GM23338 (cell line): ENCODE measurements around the gene C19orf81. TPM values are rescaled to one million over a fixed set of nuclear protein-coding genes. Genes with fewer than 3 reads are reported as not detected.

Experiments used
- ATAC-seq: fragments of 200-7000 bp; cut with Tn5 transposase; 3 replicates; pipeline ENCODE4 v1.9.1; 2020
- DNase-seq: peaks from one replicate; pipeline ENCODE4 v3.0.0-alpha.2; 2015; ENCODE audit warnings: low spot score
- H2AFZ ChIP-seq: fragments of 200-600 bp; sonication (generic); 2 replicates; pipeline ENCODE4 v1.8.0; 2016; ENCODE audit warnings: antibody characterized with exemption, mild to moderate bottlenecking, moderate library complexity
- H3F3A ChIP-seq: fragments of 200-600 bp; sonication (generic); replicated peaks from 2 replicates; pipeline ENCODE4 v1.8.0; 2017; ENCODE audit warnings: antibody characterized with exemption, mixed run types, low read depth
- H3K27ac ChIP-seq: fragments of 200-600 bp; sonication (generic); 2 replicates; pipeline ENCODE4 v1.6.1; 2016; ENCODE audit warnings: low read depth
- H3K27me3 ChIP-seq: fragments of 200-600 bp; sonication (generic); 2 replicates; pipeline ENCODE4 v1.8.0; 2016; ENCODE audit warnings: mild to moderate bottlenecking, mixed run types, moderate library complexity; ENCODE audit not compliant: insufficient read depth
- H3K36me3 ChIP-seq: fragments of 200-600 bp; sonication (generic); 2 replicates; pipeline ENCODE4 v1.8.0; 2016; ENCODE audit warnings: mild to moderate bottlenecking; ENCODE audit not compliant: insufficient read depth
- H3K4me1 ChIP-seq: fragments of 200-600 bp; sonication (generic); 2 replicates; pipeline ENCODE4 v1.8.0; 2016; ENCODE audit warnings: mild to moderate bottlenecking, moderate library complexity; ENCODE audit not compliant: insufficient read depth
- H3K4me2 ChIP-seq: fragments of 200-600 bp; sonication (generic); 2 replicates; pipeline ENCODE4 v1.7.1; 2017; ENCODE audit warnings: mixed run types
- H3K4me3 ChIP-seq: fragments of 200-600 bp; sonication (generic); 2 replicates; pipeline ENCODE4 v1.6.1; 2016; ENCODE audit warnings: mixed run types
- H3K79me2 ChIP-seq: fragments of 200-600 bp; sonication (generic); replicated peaks from 2 replicates; pipeline ENCODE4 v1.8.0; 2017; ENCODE audit warnings: mild to moderate bottlenecking; ENCODE audit not compliant: insufficient read depth
- H3K9me2 ChIP-seq: fragments of 200-600 bp; sonication (generic); 2 replicates; pipeline ENCODE4 v1.8.0; 2017; ENCODE audit not compliant: insufficient read depth
- H4K20me1 ChIP-seq: fragments of 200-600 bp; sonication (generic); replicated peaks from 2 replicates; pipeline ENCODE4 v1.8.0; 2017; ENCODE audit warnings: mild to moderate bottlenecking; ENCODE audit not compliant: insufficient read depth
- H3K27ac Mint-ChIP-seq: 2 replicates; pipeline ENCODE4 v1.8.0; 2020; ENCODE audit warnings: inconsistent platforms, mild to moderate bottlenecking, moderate library complexity, mixed read lengths
- H3K27me3 Mint-ChIP-seq: 3 replicates; pipeline ENCODE4 v1.8.0; 2022; ENCODE audit warnings: low read depth, mild to moderate bottlenecking, moderate library complexity, mixed read lengths, inconsistent platforms; ENCODE audit not compliant: insufficient read depth, poor library complexity
- H3K36me3 Mint-ChIP-seq: 3 replicates; pipeline ENCODE4 v1.8.0; 2021; ENCODE audit warnings: low read depth, mild to moderate bottlenecking, inconsistent platforms, moderate library complexity, mixed read lengths
- H3K4me1 Mint-ChIP-seq: 3 replicates; pipeline ENCODE4 v1.8.0; 2020; ENCODE audit warnings: mild to moderate bottlenecking, inconsistent platforms, mixed read lengths
- H3K4me3 Mint-ChIP-seq: 3 replicates; pipeline ENCODE4 v1.8.0; 2021; ENCODE audit warnings: moderate library complexity, mild to moderate bottlenecking, inconsistent platforms, mixed read lengths
- H3K9me3 Mint-ChIP-seq: 3 replicates; pipeline ENCODE4 v1.8.0; 2020; ENCODE audit warnings: moderate library complexity, mild to moderate bottlenecking, inconsistent platforms, mixed read lengths
- EZH2phosphoT487 ChIP-seq: fragments of 200-600 bp; sonication (generic); IDR thresholded peaks from one replicate; pipeline ENCODE4 v1.8.1; 2018; ENCODE audit warnings: antibody characterized with exemption; ENCODE audit not compliant: unreplicated experiment
- JUNB ChIP-seq: IDR thresholded peaks from one replicate; pipeline ENCODE4 v1.6.1; 2016; ENCODE audit warnings: antibody characterized with exemption; ENCODE audit not compliant: unreplicated experiment
- ZNF114 ChIP-seq: fragments of 250-450 bp; sonication (Bioruptor Pico); IDR thresholded peaks from 2 replicates; pipeline ENCODE4 v1.5.0; 2020; ENCODE audit warnings: mild to moderate bottlenecking, moderate library complexity
- polyA plus RNA-seq: library from polyadenylated mRNA; unstranded; fragments of >200 nt; fragmentation: Nextera tagmentation; extraction: Ambion mirVana; gene quantifications from 2 replicates; pipeline ENCODE4 v1.2.1, GENCODE V29; 2016
- total RNA-seq: library from RNA; depleted of rRNA; stranded (reverse); fragments of >200 nt; shearing (Covaris generic); gene quantifications from 2 replicates; pipeline ENCODE4 v1.2.3, GENCODE V29; 2014
- TF ChIP-seq, protein P1 (sequence below): fragments of 250-450 bp; sonication (Bioruptor Pico); IDR thresholded peaks from 2 replicates; pipeline ENCODE4 v1.5.0; 2020; ENCODE audit warnings: mild to moderate bottlenecking, moderate library complexity
- TF ChIP-seq, protein P2 (sequence below): IDR thresholded peaks from 2 replicates; pipeline ENCODE4 v1.6.1; 2016; ENCODE audit warnings: antibody characterized with exemption

Gene C19orf81
- total and polyA plus RNA-seq, 2 experiments from 2014 or later, result 23.2 to 54.3 TPM

DNA sequence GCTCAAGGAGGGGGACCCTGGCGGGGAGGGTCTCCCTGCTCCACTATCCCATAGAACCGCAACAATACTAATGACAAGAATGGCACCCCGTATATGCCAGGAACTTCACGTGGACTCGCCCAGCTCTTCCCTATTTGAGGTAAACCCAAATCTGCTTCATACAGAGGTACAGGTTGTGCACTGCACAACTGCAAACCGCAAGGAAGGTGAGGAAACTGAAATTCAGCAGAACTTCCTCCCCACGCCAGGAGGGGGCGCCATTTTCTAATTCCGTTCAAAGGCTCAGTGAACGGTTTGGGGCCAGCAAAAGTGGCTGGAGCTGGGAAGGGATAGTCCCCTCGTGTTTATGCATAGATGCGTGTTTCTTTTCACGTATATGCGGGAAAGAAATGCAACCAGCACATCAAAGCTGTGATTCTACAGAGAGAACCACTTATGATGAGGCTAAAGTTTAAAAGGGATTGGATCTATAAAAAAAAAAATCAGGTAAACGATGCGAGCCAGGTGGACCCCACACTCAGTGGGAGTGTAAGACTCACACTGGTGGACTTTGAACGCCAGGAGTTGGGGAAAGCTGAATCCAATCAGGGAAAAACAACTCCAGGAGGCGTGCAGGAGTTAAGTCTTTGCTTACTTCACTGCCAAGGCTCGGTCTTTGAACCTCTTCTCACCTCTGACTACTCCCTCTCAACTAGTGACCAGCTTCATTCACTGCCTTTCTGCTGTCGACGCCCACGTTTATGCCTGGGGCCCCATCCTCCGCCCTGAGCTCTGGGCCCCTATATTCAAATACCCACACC is 20.3 kb downstream of the C19orf81 start (continued):
- TF ChIP-seq, protein P1, sequence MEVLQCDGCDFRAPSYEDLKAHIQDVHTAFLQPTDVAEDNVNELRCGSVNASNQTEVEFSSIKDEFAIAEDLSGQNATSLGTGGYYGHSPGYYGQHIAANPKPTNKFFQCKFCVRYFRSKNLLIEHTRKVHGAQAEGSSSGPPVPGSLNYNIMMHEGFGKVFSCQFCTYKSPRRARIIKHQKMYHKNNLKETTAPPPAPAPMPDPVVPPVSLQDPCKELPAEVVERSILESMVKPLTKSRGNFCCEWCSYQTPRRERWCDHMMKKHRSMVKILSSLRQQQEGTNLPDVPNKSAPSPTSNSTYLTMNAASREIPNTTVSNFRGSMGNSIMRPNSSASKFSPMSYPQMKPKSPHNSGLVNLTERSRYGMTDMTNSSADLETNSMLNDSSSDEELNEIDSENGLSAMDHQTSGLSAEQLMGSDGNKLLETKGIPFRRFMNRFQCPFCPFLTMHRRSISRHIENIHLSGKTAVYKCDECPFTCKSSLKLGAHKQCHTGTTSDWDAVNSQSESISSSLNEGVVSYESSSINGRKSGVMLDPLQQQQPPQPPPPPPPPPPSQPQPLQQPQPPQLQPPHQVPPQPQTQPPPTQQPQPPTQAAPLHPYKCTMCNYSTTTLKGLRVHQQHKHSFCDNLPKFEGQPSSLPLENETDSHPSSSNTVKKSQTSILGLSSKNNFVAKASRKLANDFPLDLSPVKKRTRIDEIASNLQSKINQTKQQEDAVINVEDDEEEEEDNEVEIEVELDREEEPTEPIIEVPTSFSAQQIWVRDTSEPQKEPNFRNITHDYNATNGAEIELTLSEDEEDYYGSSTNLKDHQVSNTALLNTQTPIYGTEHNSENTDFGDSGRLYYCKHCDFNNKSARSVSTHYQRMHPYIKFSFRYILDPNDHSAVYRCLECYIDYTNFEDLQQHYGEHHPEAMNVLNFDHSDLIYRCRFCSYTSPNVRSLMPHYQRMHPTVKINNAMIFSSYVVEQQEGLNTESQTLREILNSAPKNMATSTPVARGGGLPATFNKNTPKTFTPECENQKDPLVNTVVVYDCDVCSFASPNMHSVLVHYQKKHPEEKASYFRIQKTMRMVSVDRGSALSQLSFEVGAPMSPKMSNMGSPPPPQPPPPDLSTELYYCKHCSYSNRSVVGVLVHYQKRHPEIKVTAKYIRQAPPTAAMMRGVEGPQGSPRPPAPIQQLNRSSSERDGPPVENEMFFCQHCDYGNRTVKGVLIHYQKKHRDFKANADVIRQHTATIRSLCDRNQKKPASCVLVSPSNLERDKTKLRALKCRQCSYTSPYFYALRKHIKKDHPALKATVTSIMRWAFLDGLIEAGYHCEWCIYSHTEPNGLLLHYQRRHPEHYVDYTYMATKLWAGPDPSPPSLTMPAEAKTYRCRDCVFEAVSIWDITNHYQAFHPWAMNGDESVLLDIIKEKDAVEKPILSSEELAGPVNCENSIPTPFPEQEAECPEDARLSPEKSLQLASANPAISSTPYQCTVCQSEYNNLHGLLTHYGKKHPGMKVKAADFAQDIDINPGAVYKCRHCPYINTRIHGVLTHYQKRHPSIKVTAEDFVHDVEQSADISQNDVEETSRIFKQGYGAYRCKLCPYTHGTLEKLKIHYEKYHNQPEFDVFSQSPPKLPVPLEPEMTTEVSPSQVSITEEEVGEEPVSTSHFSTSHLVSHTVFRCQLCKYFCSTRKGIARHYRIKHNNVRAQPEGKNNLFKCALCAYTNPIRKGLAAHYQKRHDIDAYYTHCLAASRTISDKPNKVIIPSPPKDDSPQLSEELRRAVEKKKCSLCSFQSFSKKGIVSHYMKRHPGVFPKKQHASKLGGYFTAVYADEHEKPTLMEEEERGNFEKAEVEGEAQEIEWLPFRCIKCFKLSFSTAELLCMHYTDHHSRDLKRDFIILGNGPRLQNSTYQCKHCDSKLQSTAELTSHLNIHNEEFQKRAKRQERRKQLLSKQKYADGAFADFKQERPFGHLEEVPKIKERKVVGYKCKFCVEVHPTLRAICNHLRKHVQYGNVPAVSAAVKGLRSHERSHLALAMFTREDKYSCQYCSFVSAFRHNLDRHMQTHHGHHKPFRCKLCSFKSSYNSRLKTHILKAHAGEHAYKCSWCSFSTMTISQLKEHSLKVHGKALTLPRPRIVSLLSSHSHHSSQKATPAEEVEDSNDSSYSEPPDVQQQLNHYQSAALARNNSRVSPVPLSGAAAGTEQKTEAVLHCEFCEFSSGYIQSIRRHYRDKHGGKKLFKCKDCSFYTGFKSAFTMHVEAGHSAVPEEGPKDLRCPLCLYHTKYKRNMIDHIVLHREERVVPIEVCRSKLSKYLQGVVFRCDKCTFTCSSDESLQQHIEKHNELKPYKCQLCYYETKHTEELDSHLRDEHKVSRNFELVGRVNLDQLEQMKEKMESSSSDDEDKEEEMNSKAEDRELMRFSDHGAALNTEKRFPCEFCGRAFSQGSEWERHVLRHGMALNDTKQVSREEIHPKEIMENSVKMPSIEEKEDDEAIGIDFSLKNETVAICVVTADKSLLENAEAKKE (CRISPR knock-in tag), result no peak
- TF ChIP-seq JUNB (no peak), ZNF114 (no peak), EZH2phosphoT487 (no peak)

DNA sequence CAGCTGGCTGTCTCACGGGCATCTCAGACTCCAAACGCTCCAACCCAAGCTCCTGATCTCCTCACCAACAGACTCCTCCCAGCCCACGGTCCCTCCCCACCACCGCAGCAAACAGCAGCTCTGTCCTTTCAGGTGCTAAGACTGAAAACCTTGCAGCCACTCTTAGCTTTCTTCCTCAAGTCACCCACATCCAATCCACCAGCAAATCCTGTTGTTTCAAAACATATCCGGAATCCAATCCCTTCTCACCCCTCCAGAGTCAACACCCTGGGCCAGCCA is 20.8 kb downstream of the C19orf81 start:
- Histone ChIP-seq H3K4me2 (no peak overlapping the region), H3K27ac (no peak overlapping the region), H3K36me3 (no peaks in the 10 kb centered on the region), H3K4me1 (peaks cover 17% of the 10 kb centered on the region), H3K4me3 (no peak overlapping the region), H2AFZ (no peak overlapping the region), H3K9me2 (no peaks in the 10 kb centered on the region), H4K20me1 (peaks cover 3% of the 10 kb centered on the region; the same call in 1 of the 2 replicates), H3K27me3 (peaks cover 93% of the 10 kb centered on the region), H3F3A (peaks cover 3% of the 10 kb centered on the region; the same call in 1 of the 2 replicates), H3K79me2 (no peaks in the 10 kb centered on the region)
- TF ChIP-seq, protein P2, sequence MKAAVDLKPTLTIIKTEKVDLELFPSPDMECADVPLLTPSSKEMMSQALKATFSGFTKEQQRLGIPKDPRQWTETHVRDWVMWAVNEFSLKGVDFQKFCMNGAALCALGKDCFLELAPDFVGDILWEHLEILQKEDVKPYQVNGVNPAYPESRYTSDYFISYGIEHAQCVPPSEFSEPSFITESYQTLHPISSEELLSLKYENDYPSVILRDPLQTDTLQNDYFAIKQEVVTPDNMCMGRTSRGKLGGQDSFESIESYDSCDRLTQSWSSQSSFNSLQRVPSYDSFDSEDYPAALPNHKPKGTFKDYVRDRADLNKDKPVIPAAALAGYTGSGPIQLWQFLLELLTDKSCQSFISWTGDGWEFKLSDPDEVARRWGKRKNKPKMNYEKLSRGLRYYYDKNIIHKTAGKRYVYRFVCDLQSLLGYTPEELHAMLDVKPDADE, result no peak
- peaks cover 72% of the 10 kb centered on the region for H3K9me3 Mint-ChIP-seq
- no peak for DNase-seq
- ATAC-seq, result no peak
- peaks cover 39% of the 10 kb centered on the region for H3K36me3 Mint-ChIP-seq
- no peak overlapping the region for H3K4me3 Mint-ChIP-seq
- no peak overlapping the region for H3K27ac Mint-ChIP-seq
- H3K27me3 Mint-ChIP-seq, result peaks cover 12% of the 10 kb centered on the region
- H3K4me1 Mint-ChIP-seq, result no peaks in the 10 kb centered on the region
